ENCODE results near the gene CCDC9B.
A peak's percentile ranks its signal among the peaks of the same experiment; 100 is the strongest.

The CCDC9B gene

GRCh38 chr15:40340740-40341400 is at the start of gene CCDC9B:
Gene CCDC9B, minus strand, starts transcription at chr15:40340939. Its CDS starts 120 bp downstream, at chr15:40340819.
- FAIRE-seq (peak; percentile 92), DNase-seq (ENCODE audit: insufficient read length, low spot score) (peak; percentile 81)

GRCh38 chr15:40389824-40390595 is 49.3 kb upstream of the CCDC9B start:
- FAIRE-seq (no peak), DNase-seq (ENCODE audit: insufficient read length, low spot score) (no peak)

DNA sequence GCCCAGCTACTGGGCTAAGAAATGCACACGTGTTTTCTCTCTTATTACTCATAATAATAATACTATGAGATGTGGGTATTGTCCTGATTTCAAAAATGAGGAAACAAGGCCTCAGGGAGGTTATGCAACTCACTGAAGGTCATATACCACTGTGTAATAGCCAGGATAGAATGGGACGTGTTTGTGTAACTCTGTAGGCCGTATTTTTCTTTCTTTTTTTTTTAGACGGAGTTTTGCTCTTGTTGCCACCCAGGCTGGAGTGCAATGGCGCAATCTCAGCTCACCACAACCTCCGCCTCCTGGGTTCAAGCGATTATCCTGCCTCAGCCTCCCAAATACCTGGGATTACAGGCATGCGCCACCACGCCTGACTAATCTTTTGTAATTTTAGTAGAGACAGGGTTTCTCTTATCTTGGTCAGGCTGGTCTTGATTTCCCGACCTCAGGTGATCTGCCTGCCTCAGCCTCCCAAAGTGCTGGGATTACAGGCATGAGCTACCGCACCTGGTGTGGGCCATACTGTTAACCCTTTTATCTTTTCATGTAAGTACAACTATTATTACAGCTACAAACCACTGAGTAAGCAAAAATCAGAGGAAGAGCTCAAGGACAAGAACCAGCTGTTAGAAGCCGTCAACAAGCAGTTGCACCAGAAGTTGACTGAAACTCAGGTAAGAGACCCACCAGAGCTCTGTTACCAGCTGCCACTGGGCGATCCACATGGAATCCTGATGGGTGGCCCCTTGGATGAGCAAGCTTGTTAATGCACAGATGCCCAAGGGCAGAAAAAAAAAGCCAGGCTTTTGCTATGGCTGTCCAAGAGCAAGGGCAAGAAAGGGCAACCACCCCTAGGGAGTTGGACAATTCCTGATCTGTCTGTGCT is 48.4 kb upstream of the CCDC9B start:
- FAIRE-seq, result no peak
- no peak for DNase-seq (ENCODE audit: insufficient read length, low spot score)

- FAIRE-seq, result no peak
- no peak for DNase-seq (ENCODE audit: insufficient read length, low spot score)
Measured at GRCh38 chr15:40386480-40386879, 45.7 kb upstream of the CCDC9B start.

DNA sequence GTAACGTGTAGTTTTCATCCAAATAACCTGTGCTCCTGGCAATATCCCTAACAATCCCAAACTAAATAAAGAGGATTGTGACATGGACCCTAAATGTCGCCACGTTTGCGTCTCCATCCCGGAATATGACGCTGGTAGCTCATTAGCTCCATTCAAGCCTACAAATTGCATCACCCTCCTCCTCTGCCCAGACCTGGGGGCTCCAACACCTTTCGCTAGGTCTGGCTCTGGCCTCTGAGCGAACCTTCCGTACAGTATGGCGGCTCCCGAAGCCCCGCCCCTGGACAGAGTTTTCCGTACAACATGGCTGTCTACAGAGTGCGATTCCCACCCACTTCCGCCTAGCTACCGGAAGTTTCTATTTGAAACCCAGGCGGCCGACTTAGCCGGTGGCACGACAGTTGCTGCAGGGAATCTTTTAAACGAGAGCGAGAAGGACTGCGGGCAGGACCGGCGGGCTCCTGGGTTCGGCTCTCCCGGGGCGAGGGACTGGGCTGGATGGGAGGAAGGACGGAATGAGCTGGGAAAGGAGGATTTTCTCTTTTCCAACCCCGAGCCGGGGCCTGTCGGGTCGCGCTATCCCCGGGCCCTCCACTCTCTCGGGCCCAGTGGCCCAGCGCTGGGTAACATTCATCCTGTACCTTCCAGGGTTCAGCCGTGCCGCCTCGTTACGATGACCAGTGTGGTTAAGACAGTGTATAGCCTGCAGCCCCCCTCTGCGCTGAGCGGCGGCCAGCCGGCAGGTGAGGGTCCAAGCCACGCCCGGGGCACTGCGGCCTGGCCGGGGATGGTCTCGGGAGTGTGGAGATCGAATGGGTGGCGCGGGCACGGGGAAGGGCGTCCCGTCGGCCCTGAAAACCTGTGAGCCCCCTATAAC is 42.1 kb upstream of the CCDC9B start, which contains the start of gene KNSTRN:
Gene KNSTRN, plus strand, starts transcription at position 142 of the 877 bp plus-strand sequence. Its CDS starts 115 bp downstream, at position 257.
- FAIRE-seq (peak; percentile 74), DNase-seq (ENCODE audit: insufficient read length, low spot score) (peak; percentile 85)

- no peak for DNase-seq (ENCODE audit: insufficient read length, low spot score)
Measured at GRCh38 chr15:40381818-40382529, 41.2 kb upstream of the CCDC9B start.

DNA sequence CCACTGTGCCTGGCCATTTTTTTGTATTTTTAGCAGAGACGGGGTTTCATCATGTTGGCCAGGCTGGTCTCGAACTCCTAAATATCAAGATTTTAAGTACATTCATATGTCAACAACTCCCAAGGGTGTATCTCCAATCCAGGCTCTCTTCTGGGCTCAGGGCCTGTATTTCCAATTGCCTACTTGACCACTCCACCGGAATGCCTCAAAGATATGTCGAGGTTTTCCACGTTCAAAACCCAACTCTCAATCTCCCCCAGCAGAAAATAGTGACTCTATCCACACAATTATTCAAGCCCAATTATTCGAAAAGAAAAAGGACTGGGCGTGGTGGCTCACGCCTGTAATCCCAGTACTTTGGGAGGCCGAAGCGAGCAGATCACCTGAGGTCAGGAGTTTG is 39.9 kb upstream of the CCDC9B start:
- FAIRE-seq, result no peak
- DNase-seq (ENCODE audit: insufficient read length, low spot score), result no peak

More at GRCh38 chr15:40381818-40382529, 41.2 kb upstream of the CCDC9B start:
- FAIRE-seq, result no peak

GRCh38 chr15:40379853-40380252 is 39.1 kb upstream of the CCDC9B start:
- FAIRE-seq, result peak; percentile 51
- peak; percentile 68 for DNase-seq (ENCODE audit: insufficient read length, low spot score)

- DNase-seq (ENCODE audit: insufficient read length, low spot score), result no peak
- FAIRE-seq, result no peak
Measured at GRCh38 chr15:40379374-40379773, 38.6 kb upstream of the CCDC9B start.

GRCh38 chr15:40377606-40378005 is 36.9 kb upstream of the CCDC9B start:
- DNase-seq (ENCODE audit: insufficient read length, low spot score), result no peak
- no peak for FAIRE-seq

GRCh38 chr15:40372981-40373380 is 32.2 kb upstream of the CCDC9B start:
- FAIRE-seq (no peak), DNase-seq (ENCODE audit: insufficient read length, low spot score) (no peak)

DNA sequence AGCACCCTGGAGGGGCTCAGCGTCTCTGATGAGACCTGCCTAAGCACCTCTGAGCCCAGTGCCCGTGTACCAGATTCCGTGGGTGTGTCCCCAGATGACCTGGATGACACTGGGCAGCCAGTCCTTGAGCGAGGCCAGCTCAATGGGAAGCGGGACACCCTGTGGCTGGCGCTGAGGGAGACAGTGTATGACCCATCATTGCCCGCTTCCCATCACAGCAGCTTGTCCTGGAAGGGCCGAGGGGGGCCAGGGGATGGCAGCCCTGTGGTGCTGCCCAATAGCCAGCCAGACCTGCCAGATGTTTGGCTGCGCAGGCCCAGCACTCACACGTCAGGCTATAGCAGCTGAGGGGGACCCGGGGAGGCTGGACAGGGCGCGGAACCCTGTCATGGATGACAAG is 29.2 kb upstream of the CCDC9B start:
- no peak for DNase-seq (ENCODE audit: insufficient read length, low spot score)
- no peak for FAIRE-seq

DNA sequence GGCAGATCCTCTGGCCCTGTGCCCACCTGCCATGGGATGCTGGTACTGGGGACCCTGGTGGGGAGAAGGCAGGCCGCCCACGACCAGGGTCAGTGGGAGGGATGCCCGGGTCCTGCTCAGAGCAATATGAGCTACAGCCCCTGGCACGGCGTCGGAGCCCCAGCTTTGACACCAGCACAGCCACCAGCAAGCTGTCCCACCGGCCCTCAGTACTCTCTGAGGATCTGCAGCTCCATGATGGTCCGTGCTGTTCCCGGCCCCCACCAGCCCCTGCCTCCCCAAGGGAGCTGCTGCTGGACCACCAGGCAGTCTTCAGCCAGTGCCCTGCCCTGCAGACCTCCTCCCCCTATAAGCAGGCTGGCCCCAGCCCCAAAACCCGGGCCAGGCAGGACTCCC is 28.7 kb upstream of the CCDC9B start:
- FAIRE-seq, result no peak
- DNase-seq (ENCODE audit: insufficient read length, low spot score), result no peak

GRCh38 chr15:40368719-40369473 is 28.2 kb upstream of the CCDC9B start:
- FAIRE-seq (no peak), DNase-seq (ENCODE audit: insufficient read length, low spot score) (no peak)

- FAIRE-seq, result no peak
- DNase-seq (ENCODE audit: insufficient read length, low spot score), result no peak
Measured at GRCh38 chr15:40367686-40368611, 27.2 kb upstream of the CCDC9B start.

- DNase-seq (ENCODE audit: insufficient read length, low spot score) (no peak), FAIRE-seq (no peak)
Measured at GRCh38 chr15:40367371-40367685, 26.6 kb upstream of the CCDC9B start.

- FAIRE-seq, result no peak
- no peak for DNase-seq (ENCODE audit: insufficient read length, low spot score)
Measured at GRCh38 chr15:40366457-40367370, 26.0 kb upstream of the CCDC9B start.

All from HTR-8/SVneo (cell line).